Heart left ventricle (tissue), 16 donors: ENCODE results near the gene NCDN. TPM values are rescaled to one million over a fixed set of nuclear protein-coding genes. Genes with fewer than 3 reads are reported as not detected.

Experiments used
- ATAC-seq, 4 donors: fragments of 200-7000 bp; cut with Tn5 transposase; one replicate each; pipeline ENCODE4 v1.9.1; 2020 to 2022; ENCODE audit warnings: moderate library complexity in 4 of 4, mild to moderate bottlenecking in 3 of 4, moderate number of reproducible peaks in 1 of 4
- DNase-seq, 5 donors: peaks; one replicate each; pipeline ENCODE4 v3.0.0-alpha.2; 2020
- H3K27ac ChIP-seq, 12 donors: fragments of 200-600 bp; sonication (generic) in 4 of 12; one replicate each; pipeline versions ENCODE4 v1.5.0 to v1.8.0; 2016 to 2022; ENCODE audit warnings: mild to moderate bottlenecking in 2 of 12
- H3K27me3 ChIP-seq, 9 donors: fragments of 200-600 bp; sonication (generic) in 2 of 9; one replicate each; pipeline versions ENCODE4 v1.5.1 to v1.8.0; 2016 to 2022; ENCODE audit warnings: mild to moderate bottlenecking in 3 of 9
- H3K36me3 ChIP-seq, 9 donors: fragments of 200-600 bp; sonication (generic) in 2 of 9; one replicate each; pipeline versions ENCODE4 v1.5.0 to v1.8.0; 2018 to 2022; ENCODE audit warnings: mild to moderate bottlenecking in 2 of 9
- H3K4me1 ChIP-seq, 12 donors: fragments of 200-600 bp; sonication (generic) in 4 of 12; one replicate each; pipeline versions ENCODE4 v1.5.0 to v1.8.0; 2016 to 2022; ENCODE audit warnings: mild to moderate bottlenecking in 3 of 12
- H3K4me3 ChIP-seq, 12 donors: fragments of 200-600 bp; sonication (generic) in 4 of 12; one replicate each; pipeline versions ENCODE4 v1.5.0 to v1.8.0; 2017 to 2022; ENCODE audit warnings: mild to moderate bottlenecking in 9 of 12, moderate library complexity in 4 of 12
- H3K9me3 ChIP-seq, 12 donors: fragments of 200-600 bp; sonication (generic) in 4 of 12; one replicate each; pipeline versions ENCODE4 v1.5.0 to v1.8.0; 2016 to 2022; ENCODE audit warnings: mild to moderate bottlenecking in 1 of 12
- CTCF ChIP-seq, 12 donors: fragments of 200-600 bp; sonication (generic) in 4 of 12; IDR thresholded peaks; one replicate each; pipeline versions ENCODE4 v1.5.0 to v1.8.0; 2018 to 2022; ENCODE audit warnings: antibody characterized with exemption in 12 of 12, mild to moderate bottlenecking in 5 of 12
- POLR2A ChIP-seq, 2 donors: fragments of 450-650 bp; IDR thresholded peaks; one replicate each; pipeline ENCODE4 v1.6.1; 2017; ENCODE audit warnings: antibody characterized with exemption in 2 of 2, mild to moderate bottlenecking in 2 of 2, moderate library complexity in 2 of 2
- WGBS, 4 donors: extraction: QIAGEN DNeasy Blood & Tissue Kit in 2 of 4; methylation state at CpG; one replicate each; pipeline versions ENCODE4 v1.1.5 to v1.1.7; 2013 to 2018; 5-methylcytosine and 5-hydroxymethylcytosine counted together
- intact Hi-C, 10 donors: fragments of 100-400 bp; cut with DNase I; formaldehyde crosslinking; loops; one replicate each; pipeline versions ENCODE4 v1.11.1 to v1.14.2; 2022
- polyA plus RNA-seq, 2 donors: library from polyadenylated mRNA; stranded (reverse); fragments of 200-250 nt; gene quantifications; one replicate each; pipeline ENCODE4 v1.2.3, GENCODE V29; 2013
- total RNA-seq, 9 donors: library from RNA; depleted of rRNA in 2 of 9; stranded (reverse); fragments of >200 nt in 2 of 9; fragmentation: NEBNext Ultra II Directional in 3 of 9; extraction: Animal tissue kit (Norgen Biotek cat#: 25700) in 3 of 9; gene quantifications; one replicate each; pipeline versions ENCODE4 v1.1.0 to v1.2.4, GENCODE V29; 2016 to 2023
- donor health status: ischemic (EF 13 %, LVEDD 7.1; RV severe dilation, severe dysfunction).
- donor health status: healthy with polysubstance abuse.
- donor health status: DM: no; HTN: yes; CAD: no.
- donor health status: DM: no; HTN: no; CAD: no.
- donor health status: ischemic (EF 25% LVEDD 6.9; RV normal size, moderate dysfunction).
- donor health status: ischemic (EF 25% LVEDD 5.7; RV mildly dilated, moderate dysfunction).
- donor health status: healthy.
- donor health status: DM: yes; HTN: yes; CAD: no.
- donor health status: ischemic (EF 35%, LVEDD 5.7; RV mildly dilated, moderate dysfunction).
- donor health status: nonischemic (EF 11% LVEDD 7.7; RV severe dilation, severe dysfunction).
- donor health status: DM: yes; HTN: yes; CAD: no.
- donor health status: PGD.
- donor health status: ischemic (EF 29% LVEDD 5.4; RV normal size, mild dysfunction).
- donor health status: nonischemic (EF 23%, LVEDD 6.1; RV moderate dilation, normal function).

The NCDN gene
- total and polyA plus RNA-seq, 11 donors, result 14.6 to 44.4 (median 31.8) TPM

GRCh38 chr1:35556484-35557117, 998 bp upstream of the NCDN start:
- peaks cover 0 to 29% (median 25%) of the 10 kb centered on the region in 9 donors for H3K36me3 ChIP-seq
- no peaks in the 10 kb centered on the region for H3K9me3 ChIP-seq
- no peaks in the 10 kb centered on the region for H3K27me3 ChIP-seq
- H3K4me3 ChIP-seq, result peak overlapping the region; percentile 69 to 98 (median 92)
- intact Hi-C loops, result loop anchor here in 3 of 10 donors (5.0 to 10.0 kb wide), 2 partner anchors 104 to 362 kb away; partner anchors contain the start of gene SFPQ (in 2 of the 3)
- DNase-seq, result no peak
- TF ChIP-seq CTCF (IDR thresholded peaks at IDR 0.05) (no peak), POLR2A (IDR thresholded peaks at IDR 0.05) (no peak)
- ATAC-seq, result no peak
- peaks cover 0 to 69% (median 49%) of the 10 kb centered on the region in 12 donors for H3K4me1 ChIP-seq
- peak overlapping the region; percentile 90 to 99 (median 98) for H3K27ac ChIP-seq
- WGBS, 4 donors, result 1 to 2% (median 1%) methylated on average over 17 of the region's 17 CpGs

DNA sequence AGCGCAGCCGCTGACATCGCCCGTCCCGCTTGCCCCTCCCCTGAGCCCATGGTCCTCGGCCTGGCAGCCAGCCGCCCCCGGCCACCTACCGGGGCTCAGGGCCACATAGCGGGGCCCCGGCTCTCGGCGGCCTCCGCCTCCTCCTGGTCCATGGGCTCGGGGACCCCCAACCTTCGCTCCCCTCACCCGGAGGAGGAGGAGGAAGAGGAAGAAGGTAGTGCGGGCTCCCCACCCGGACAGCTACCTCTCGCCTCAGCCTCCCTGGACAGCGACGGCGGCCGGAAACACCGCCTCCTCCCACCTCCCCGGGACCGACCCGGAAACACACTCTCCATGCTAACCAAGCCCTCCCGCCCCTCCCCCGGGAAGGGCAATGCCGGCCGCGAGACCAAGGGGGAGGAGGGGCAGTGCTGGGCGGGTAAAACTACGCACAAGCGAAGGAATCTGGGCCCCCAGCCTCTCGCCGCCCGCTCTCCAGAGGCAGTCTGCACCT, 435 bp upstream of the NCDN start, which contains the start of gene KIAA0319L:
Gene KIAA0319L, minus strand, starts transcription at position 286 of the 493 bp plus-strand sequence. CDS start 2,912 bp downstream, outside the sequence.
- ATAC-seq, result peak; percentile 89 to 92 (median 92)
- intact Hi-C loops, result loop anchor here in 3 of 10 donors (5.0 to 10.0 kb wide), 2 partner anchors 105 to 362 kb away; partner anchors contain the start of gene SFPQ (in 2 of the 3)

GRCh38 chr1:35558374-35559316, 1.0 kb downstream of the NCDN start:
- Histone ChIP-seq H3K4me3 (peak overlapping the region; percentile 69 to 98 (median 92)), H3K9me3 (no peaks in the 10 kb centered on the region), H3K27ac (peak overlapping the region; percentile 12 to 99 (median 98)), H3K27me3 (no peaks in the 10 kb centered on the region), H3K36me3 (peaks cover 0 to 29% (median 20%) of the 10 kb centered on the region in 9 donors), H3K4me1 (peaks cover 0 to 71% (median 46%) of the 10 kb centered on the region in 12 donors)
- TF ChIP-seq CTCF (IDR thresholded peaks at IDR 0.05), result no peak
- no peak for TF ChIP-seq POLR2A (IDR thresholded peaks at IDR 0.05)
- ATAC-seq (no peak), DNase-seq (no peak)
- intact Hi-C loops, result loop anchor here in 3 of 10 donors (2.0 to 10.0 kb wide), 3 partner anchors 106 to 364 kb away; partner anchors contain the start of gene SFPQ (in 2 of the 3)
- 23 to 27% (median 26%) methylated on average over 25 to 26 of the region's 26 CpGs for WGBS, 4 donors

More for the DNA sequence above, 435 bp upstream of the NCDN start, which contains the start of gene KIAA0319L:
- peak; percentile 92 to 94 (median 93) for DNase-seq
- Histone ChIP-seq H3K9me3 (no peaks in the 10 kb centered on the region), H3K27me3 (no peaks in the 10 kb centered on the region), H3K4me1 (peaks cover 0 to 73% (median 49%) of the 10 kb centered on the region in 12 donors), H3K4me3 (peak within 1 kb of the TSS; percentile 69 to 98 (median 92)), H3K36me3 (peaks cover 0 to 29% (median 22%) of the 10 kb centered on the region in 9 donors), H3K27ac (peak within 1 kb of the TSS; percentile 90 to 99 (median 98))
- WGBS, 4 donors, result 0 to 4% (median 1%) methylated on average over 4 to 39 of the region's 39 CpGs
- TF ChIP-seq POLR2A (IDR thresholded peaks at IDR 0.05) (peak in 1 of 2 donors; percentile 59), CTCF (IDR thresholded peaks at IDR 0.05) (peak in 2 of 12 donors; percentile 14 to 19)
